Medulla oblongata (tissue), 1 donor: Measurements from ENCODE around the gene ARHGAP15.

Experiments
- DNase-seq: peaks from one replicate; pipeline ENCODE4 v3.0.0-alpha.2; 2015; ENCODE audit errors: extremely low spot score

Gene ARHGAP15

GRCh38 chr2:143717536-143718168 lies 588.4 kb downstream of the ARHGAP15 start:
- no peak for DNase-seq

- no peak for DNase-seq
Measured at GRCh38 chr2:143718745-143719144, 589.5 kb downstream of the ARHGAP15 start.

- no peak for DNase-seq
Measured at GRCh38 chr2:143719406-143719805, 590.2 kb downstream of the ARHGAP15 start.

- DNase-seq = no peak
Measured at GRCh38 chr2:143720095-143720664, 591.0 kb downstream of the ARHGAP15 start.

GRCh38 chr2:143725400-143725799 lies 596.2 kb downstream of the ARHGAP15 start:
- no peak for DNase-seq

GRCh38 chr2:143726151-143726845 lies 597.1 kb downstream of the ARHGAP15 start:
- no peak for DNase-seq

- no peak for DNase-seq
Measured at GRCh38 chr2:143728498-143728897, 599.3 kb downstream of the ARHGAP15 start.

GRCh38 chr2:143729296-143729814 lies 600.1 kb downstream of the ARHGAP15 start:
- no peak for DNase-seq

GRCh38 chr2:143730155-143730952 lies 601.1 kb downstream of the ARHGAP15 start:
- DNase-seq = no peak

- DNase-seq = no peak
Measured at GRCh38 chr2:143730953-143731260, 601.7 kb downstream of the ARHGAP15 start.

- DNase-seq = no peak
Measured at GRCh38 chr2:143732076-143732475, 602.9 kb downstream of the ARHGAP15 start.

GRCh38 chr2:143732871-143733270 lies 603.7 kb downstream of the ARHGAP15 start:
- no peak for DNase-seq

GRCh38 chr2:143734507-143734906 lies 605.3 kb downstream of the ARHGAP15 start:
- DNase-seq = no peak

GRCh38 chr2:143736904-143737303 lies 607.7 kb downstream of the ARHGAP15 start:
- DNase-seq = no peak

GRCh38 chr2:143740431-143740830 lies 611.2 kb downstream of the ARHGAP15 start:
- no peak for DNase-seq

GRCh38 chr2:143741205-143741604 lies 612.0 kb downstream of the ARHGAP15 start:
- no peak for DNase-seq

GRCh38 chr2:143742581-143742980 lies 613.4 kb downstream of the ARHGAP15 start:
- DNase-seq = no peak

GRCh38 chr2:143744114-143744513 lies 614.9 kb downstream of the ARHGAP15 start:
- DNase-seq = no peak

- DNase-seq = no peak
Measured at GRCh38 chr2:143745060-143745459, 615.8 kb downstream of the ARHGAP15 start.

- no peak for DNase-seq
Measured at GRCh38 chr2:143754742-143755141, 625.5 kb downstream of the ARHGAP15 start.

GRCh38 chr2:143758629-143759330 lies 629.6 kb downstream of the ARHGAP15 start:
- no peak for DNase-seq

- no peak for DNase-seq
Measured at GRCh38 chr2:143759455-143759854, 630.2 kb downstream of the ARHGAP15 start.
